Esophagus squamous epithelium (tissue), 5 donors: Measurements from ENCODE around the gene GHSR. TPM values are rescaled to one million over a fixed set of nuclear protein-coding genes. Genes with fewer than 3 reads are reported as not detected.

ENCODE experiments used
- DNase-seq: peaks from one replicate; lab custom pipeline; 2025; lab: John Stamatoyannopoulos, UW
- H3K27ac ChIP-seq, 4 donors: fragments of 200-600 bp; sonication (generic); one replicate each; pipeline ENCODE4 v1.5.1; 2016 to 2019; ENCODE audit warnings: mild to moderate bottlenecking in 1 of 4
- H3K27me3 ChIP-seq, 4 donors: fragments of 200-600 bp; sonication (generic); 1 replicate in 3 of 4; 2 replicates in 1 of 4; pipeline versions ENCODE4 v1.5.1 to v1.6.0; 2017 to 2021; ENCODE audit warnings: antibody characterized with exemption in 1 of 4
- H3K36me3 ChIP-seq, 3 donors: fragments of 200-600 bp; sonication (generic); one replicate each; pipeline ENCODE4 v1.5.1; 2016 to 2019
- H3K4me1 ChIP-seq, 3 donors: fragments of 200-600 bp; sonication (generic); one replicate each; pipeline ENCODE4 v1.5.1; 2017 to 2019
- H3K4me3 ChIP-seq, 4 donors: fragments of 200-600 bp; sonication (generic); 1 replicate in 3 of 4; 2 replicates in 1 of 4; pipeline ENCODE4 v1.5.1; 2016 to 2019; ENCODE audit warnings: mild to moderate bottlenecking in 2 of 4, moderate library complexity in 1 of 4
- H3K9me3 ChIP-seq, 3 donors: fragments of 200-600 bp; sonication (generic); one replicate each; pipeline ENCODE4 v1.5.1; 2016 to 2019
- POLR2A ChIP-seq, 4 donors: fragments of 450-650 bp; IDR thresholded peaks; one replicate each; pipeline ENCODE4 v1.6.1; 2017; ENCODE audit warnings: antibody characterized with exemption in 4 of 4, mild to moderate bottlenecking in 4 of 4, moderate library complexity in 3 of 4
- WGBS, 2 donors: methylation state at CpG; one replicate each; pipeline ENCODE4 v1.1.5; 2018; 5-methylcytosine and 5-hydroxymethylcytosine counted together
- intact Hi-C: fragments of 100-400 bp; cut with DNase I; formaldehyde crosslinking; loops from one replicate; pipeline ENCODE4 v1.15.0; 2022
- total RNA-seq, 4 donors: library from RNA; depleted of rRNA; stranded (reverse); fragments of >200 nt; gene quantifications; one replicate each; pipeline ENCODE4 v1.1.0, GENCODE V29; 2016
- TF ChIP-seq, protein P1 (sequence below), 6 experiments: fragments of 450-650 bp in 4 of 6; fragments of 200-600 bp in 2 of 6; sonication (generic) in 2 of 6; IDR thresholded peaks; one replicate each; pipeline ENCODE4 v1.5.1; 2016 to 2019; ENCODE audit warnings: antibody characterized with exemption in 6 of 6, mild to moderate bottlenecking in 4 of 6, moderate library complexity in 4 of 6
- donor health status: DM: yes; HTN: yes; CAD: no.

Gene GHSR
- total RNA-seq, 4 donors from 2014 or later: not detected

DNA sequence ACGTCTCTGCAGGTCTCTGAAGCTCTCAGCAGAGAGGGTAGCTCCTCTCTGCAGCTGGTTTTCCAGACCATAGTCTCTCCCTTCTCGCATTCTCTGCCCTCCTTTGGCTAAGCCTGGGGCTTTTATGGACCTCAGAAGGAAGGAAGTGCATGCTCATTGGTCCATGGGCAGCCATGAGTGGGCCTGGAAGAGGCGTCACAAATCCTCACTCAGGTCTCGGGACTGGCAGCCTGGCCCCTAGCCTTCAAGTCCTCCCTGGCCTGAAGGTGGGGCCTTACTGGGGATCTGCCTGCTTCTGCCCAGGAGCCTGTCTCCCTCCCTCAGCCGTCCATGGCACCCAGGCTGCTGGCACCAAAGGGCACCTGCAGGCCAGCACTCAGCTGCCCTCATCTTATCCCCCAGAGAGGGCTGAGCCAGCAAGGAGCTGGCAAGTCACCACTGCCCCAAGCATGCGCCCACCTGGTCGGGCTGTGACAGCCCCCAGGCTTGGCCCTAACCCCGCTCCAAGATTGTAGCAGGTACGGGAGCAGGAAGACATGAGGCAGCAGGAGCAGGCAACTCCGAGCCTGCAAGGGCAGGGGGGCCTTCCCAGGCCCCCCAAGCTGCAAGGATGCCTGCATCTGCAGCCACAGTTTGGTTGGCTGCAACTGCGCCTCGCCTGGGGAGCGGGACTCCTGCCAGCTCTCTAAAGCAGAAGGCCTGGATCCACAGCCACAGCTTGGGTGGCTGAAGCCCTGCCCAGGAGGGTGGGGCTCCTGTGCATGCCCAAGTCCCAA lies 37.4 kb downstream of the GHSR start:
- no peak for TF ChIP-seq POLR2A (IDR thresholded peaks at IDR 0.05)
- TF ChIP-seq, protein P1, sequence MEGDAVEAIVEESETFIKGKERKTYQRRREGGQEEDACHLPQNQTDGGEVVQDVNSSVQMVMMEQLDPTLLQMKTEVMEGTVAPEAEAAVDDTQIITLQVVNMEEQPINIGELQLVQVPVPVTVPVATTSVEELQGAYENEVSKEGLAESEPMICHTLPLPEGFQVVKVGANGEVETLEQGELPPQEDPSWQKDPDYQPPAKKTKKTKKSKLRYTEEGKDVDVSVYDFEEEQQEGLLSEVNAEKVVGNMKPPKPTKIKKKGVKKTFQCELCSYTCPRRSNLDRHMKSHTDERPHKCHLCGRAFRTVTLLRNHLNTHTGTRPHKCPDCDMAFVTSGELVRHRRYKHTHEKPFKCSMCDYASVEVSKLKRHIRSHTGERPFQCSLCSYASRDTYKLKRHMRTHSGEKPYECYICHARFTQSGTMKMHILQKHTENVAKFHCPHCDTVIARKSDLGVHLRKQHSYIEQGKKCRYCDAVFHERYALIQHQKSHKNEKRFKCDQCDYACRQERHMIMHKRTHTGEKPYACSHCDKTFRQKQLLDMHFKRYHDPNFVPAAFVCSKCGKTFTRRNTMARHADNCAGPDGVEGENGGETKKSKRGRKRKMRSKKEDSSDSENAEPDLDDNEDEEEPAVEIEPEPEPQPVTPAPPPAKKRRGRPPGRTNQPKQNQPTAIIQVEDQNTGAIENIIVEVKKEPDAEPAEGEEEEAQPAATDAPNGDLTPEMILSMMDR (IDR thresholded peaks at IDR 0.05): no peak
- no peaks in the 10 kb centered on the region for H3K36me3 ChIP-seq
- no peaks in the 10 kb centered on the region for H3K9me3 ChIP-seq
- no peak overlapping the region for H3K4me3 ChIP-seq
- no peak overlapping the region for H3K27ac ChIP-seq
- DNase-seq: no peak
- WGBS, 2 donors: 100% methylated on average over 1 of the region's 13 CpGs; no CpG with 5 or more reads in 1 of the 2 donors
- H3K4me1 ChIP-seq: no peaks in the 10 kb centered on the region
- intact Hi-C loops: no loop called here
- peaks cover 0 to 4% (median 0%) of the 10 kb centered on the region in 4 donors for H3K27me3 ChIP-seq

DNA sequence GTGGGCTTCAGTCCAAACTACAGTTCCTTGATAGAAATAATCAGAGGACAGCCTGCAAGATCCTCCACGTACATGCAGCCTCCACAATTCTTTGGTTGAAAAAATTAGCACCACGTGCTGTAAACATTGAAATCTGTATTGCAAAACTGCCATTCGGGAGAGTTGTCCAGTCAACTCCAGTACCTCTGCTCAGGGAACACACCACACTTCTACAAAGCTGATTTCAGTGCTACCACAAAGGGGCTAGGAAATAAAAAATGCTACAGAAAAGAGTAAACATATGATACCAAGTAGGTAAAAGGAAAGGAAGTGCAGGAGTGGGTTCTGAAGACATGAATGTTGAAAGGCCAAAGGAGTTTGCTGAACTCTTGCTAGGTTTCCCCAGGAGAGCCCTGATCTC lies 40.4 kb downstream of the GHSR start:
- Histone ChIP-seq H3K36me3 (no peaks in the 10 kb centered on the region), H3K27me3 (peaks cover 0 to 4% (median 0%) of the 10 kb centered on the region in 4 donors), H3K9me3 (no peaks in the 10 kb centered on the region), H3K4me1 (no peaks in the 10 kb centered on the region), H3K27ac (no peak overlapping the region), H3K4me3 (no peak overlapping the region)
- no peak for TF ChIP-seq POLR2A (IDR thresholded peaks at IDR 0.05)
- TF ChIP-seq, protein P1 (IDR thresholded peaks at IDR 0.05): no peak
- 69 to 82% methylated on average over 3 of the region's 3 CpGs for WGBS, 2 donors
- DNase-seq: no peak
- intact Hi-C loops: no loop called here

DNA sequence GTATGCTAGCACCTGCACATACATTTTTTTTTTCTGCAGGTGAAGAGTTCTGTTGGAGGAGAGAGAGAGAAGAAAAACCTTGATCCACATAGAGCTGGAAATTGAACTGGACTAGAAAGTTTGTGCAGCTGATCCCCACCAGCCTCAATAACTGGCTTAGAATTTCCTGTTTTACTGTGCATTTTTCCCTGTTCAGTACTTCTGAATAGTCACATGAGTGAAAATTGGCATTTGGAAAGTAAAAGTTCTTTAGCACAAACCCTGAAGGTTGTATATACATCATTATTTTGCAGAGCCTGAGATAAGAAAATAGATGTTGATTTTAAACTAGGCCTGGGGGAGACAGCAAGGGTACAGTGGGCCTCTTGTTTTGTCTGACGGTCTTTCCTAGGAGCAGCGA lies 42.3 kb downstream of the GHSR start:
- WGBS, 2 donors: 90 to 91% methylated on average over 2 of the region's 2 CpGs
- TF ChIP-seq, protein P1 (IDR thresholded peaks at IDR 0.05): no peak
- TF ChIP-seq POLR2A (IDR thresholded peaks at IDR 0.05): no peak
- intact Hi-C loops: no loop called here
- no peak overlapping the region for H3K27ac ChIP-seq
- no peaks in the 10 kb centered on the region for H3K9me3 ChIP-seq
- H3K36me3 ChIP-seq: peaks cover 0 to 13% (median 0%) of the 10 kb centered on the region in 3 donors
- H3K4me1 ChIP-seq: no peaks in the 10 kb centered on the region
- no peaks in the 10 kb centered on the region for H3K27me3 ChIP-seq
- DNase-seq: no peak
- H3K4me3 ChIP-seq: no peak overlapping the region

DNA sequence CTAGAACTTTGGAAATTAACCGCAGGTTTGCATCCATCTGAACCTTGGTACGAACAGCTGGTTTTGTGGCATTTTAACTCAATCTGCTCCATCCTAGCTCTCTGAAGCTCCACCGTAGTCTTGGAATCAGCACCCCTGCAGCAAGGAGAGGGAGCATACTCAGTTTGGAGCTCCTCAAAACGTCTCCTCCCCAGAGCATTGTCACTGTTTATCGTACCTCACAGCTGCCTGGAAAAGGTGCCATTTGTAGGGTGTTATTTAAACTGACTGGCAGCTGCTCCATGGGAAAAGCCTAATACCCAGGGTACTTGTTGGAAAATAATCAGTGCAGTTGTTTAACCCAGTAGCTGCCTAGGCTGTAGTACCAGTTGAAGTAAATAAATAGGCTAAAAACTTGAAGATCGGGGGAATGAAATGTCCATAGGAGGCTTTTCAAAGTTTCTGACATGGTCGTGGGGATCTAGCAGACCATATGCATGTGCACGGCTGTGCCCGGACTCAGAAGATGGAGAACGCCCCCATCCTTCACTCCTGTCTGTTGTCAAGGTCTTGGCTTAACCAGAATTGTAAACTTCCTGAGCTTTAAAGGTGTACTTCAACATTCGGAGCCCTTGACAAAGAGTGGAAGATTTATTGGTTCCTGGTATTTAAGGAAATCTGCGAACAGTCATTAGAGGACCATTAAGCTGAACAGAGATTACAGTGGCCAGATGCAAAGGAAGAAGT lies 43.9 kb downstream of the GHSR start:
- DNase-seq: no peak
- WGBS, 2 donors: 71 to 73% methylated on average over 10 to 11 of the region's 12 CpGs
- intact Hi-C loops: no loop called here

More for the DNA sequence above, 43.9 kb downstream of the GHSR start:
- no peak overlapping the region for H3K4me3 ChIP-seq
- no peaks in the 10 kb centered on the region for H3K4me1 ChIP-seq
- no peak overlapping the region for H3K27ac ChIP-seq
- H3K9me3 ChIP-seq: no peaks in the 10 kb centered on the region
- no peaks in the 10 kb centered on the region for H3K27me3 ChIP-seq
- peaks cover 0 to 13% (median 0%) of the 10 kb centered on the region in 3 donors for H3K36me3 ChIP-seq
- TF ChIP-seq, protein P1 (IDR thresholded peaks at IDR 0.05): no peak
- no peak for TF ChIP-seq POLR2A (IDR thresholded peaks at IDR 0.05)
